Epithelial cell of esophagus (primary cell): ENCODE results near the gene ART5.
"Not testable (repeated sequence)": the region's sequence is repeated elsewhere in the genome, so short reads cannot be mapped to it uniquely, and the experiment has no call there.

Experiments
- DNase-seq: peaks from one replicate; pipeline ENCODE4 v3.0.0; 2010; ENCODE audit warnings: low read depth
- H3K4me3 ChIP-seq: 2 replicates; pipeline ENCODE4 v1.5.1; 2011; ENCODE audit warnings: mild to moderate bottlenecking, low read length, control low read depth
- TF ChIP-seq, protein P1 (sequence below): IDR thresholded peaks from 2 replicates; pipeline ENCODE4 v1.5.1; 2011; ENCODE audit warnings: low read depth, mild to moderate bottlenecking, low read length, control low read depth, inconsistent platforms; ENCODE audit not compliant: insufficient read depth; ENCODE audit errors: missing control alignments

Gene ART5

DNA sequence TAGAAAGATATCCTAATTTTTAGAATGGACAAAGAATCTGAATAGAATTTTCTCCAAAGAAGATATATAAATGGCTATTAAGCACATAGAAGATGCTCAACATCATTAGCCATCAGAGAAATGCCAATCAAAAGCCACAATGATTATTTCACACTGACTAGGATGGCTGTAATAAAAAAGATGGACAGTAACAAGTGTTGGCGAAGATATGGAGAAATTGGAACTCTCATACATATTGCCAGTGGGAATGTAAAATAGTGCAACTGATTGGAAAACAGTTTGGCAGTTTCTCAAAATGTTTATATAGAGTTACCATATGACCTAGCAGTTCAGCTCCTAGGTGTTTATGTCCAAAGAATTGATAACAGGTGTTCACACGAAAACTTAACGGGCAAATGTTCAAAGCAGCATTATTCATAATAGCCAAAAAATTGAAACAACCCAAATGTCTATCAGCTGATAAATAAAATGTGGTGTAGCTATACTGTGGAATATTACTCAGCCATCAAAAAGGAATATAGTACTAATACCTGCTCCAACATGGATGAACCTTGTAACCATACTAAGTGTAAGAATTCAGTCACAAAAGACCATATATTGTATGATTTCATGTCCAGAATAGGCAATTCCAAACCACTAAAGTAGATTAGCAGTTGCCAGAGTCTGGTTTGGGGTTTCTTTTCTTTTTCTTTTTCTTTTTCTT is 29.7 kb downstream of the ART5 start:
- TF ChIP-seq, protein P1, sequence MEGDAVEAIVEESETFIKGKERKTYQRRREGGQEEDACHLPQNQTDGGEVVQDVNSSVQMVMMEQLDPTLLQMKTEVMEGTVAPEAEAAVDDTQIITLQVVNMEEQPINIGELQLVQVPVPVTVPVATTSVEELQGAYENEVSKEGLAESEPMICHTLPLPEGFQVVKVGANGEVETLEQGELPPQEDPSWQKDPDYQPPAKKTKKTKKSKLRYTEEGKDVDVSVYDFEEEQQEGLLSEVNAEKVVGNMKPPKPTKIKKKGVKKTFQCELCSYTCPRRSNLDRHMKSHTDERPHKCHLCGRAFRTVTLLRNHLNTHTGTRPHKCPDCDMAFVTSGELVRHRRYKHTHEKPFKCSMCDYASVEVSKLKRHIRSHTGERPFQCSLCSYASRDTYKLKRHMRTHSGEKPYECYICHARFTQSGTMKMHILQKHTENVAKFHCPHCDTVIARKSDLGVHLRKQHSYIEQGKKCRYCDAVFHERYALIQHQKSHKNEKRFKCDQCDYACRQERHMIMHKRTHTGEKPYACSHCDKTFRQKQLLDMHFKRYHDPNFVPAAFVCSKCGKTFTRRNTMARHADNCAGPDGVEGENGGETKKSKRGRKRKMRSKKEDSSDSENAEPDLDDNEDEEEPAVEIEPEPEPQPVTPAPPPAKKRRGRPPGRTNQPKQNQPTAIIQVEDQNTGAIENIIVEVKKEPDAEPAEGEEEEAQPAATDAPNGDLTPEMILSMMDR: no peak
- DNase-seq: no peak
- H3K4me3 ChIP-seq: no peak overlapping the region

DNA sequence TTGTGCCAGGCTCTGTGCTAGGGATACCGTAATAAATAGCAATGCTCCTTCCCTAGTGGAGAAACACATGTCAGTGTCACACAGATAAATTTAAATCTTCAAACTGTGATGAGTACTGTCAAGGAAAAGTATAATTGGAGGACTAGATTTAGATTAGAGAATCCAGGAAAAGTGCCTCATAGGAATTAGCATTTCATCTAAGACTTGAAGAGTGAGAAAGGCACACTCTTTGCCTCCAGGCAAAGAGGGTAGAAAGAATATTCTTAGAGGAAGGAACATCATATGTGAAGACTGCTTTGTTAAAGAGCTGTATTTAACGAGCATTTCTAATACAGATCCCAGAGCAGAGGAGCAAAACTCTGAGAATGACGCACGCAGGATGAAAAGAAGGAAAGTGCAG is 30.9 kb downstream of the ART5 start:
- DNase-seq: no peak
- TF ChIP-seq, protein P1: no peak
- no peak overlapping the region for H3K4me3 ChIP-seq

DNA sequence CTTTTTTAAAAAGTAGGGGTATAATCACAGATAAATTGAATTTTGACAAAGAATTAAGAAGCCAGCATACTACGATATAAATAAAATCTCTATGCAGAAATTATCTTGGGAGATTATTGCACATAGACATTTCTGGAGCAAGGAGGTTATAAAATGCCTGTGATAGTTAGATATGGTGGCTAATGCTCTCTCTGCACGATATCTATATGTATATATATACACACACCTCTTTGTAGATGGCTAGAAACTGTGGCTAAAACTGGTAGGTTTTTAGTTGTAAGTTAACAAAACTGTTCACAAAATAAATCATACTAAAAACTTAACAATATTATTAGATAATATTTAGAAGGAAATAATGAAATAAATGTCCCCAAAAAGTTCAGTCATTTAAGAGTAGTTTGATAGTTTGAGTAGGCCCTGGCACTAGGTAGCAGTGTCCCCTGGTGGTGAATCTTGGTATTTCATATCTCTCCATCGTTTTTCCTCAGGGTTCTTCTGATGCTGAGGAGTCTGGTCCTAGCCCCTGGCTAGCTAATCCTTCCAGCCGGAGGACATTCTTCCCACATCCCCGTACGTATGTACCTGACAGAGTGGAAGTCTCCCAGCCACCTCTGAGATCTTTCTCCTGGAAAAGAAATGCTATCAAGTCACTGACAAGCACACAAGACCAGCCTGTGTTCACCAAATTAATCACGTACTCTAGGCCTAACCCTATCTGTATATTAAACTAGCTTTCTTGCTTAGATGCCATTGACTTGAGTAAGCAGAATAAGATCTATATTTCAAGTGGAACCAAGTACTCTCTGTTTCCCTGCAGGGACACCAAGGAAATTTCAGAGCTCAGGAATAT is 32.2 kb downstream of the ART5 start:
- no peak overlapping the region for H3K4me3 ChIP-seq
- peak; percentile 55 for DNase-seq
- TF ChIP-seq, protein P1: peak; percentile 93

DNA sequence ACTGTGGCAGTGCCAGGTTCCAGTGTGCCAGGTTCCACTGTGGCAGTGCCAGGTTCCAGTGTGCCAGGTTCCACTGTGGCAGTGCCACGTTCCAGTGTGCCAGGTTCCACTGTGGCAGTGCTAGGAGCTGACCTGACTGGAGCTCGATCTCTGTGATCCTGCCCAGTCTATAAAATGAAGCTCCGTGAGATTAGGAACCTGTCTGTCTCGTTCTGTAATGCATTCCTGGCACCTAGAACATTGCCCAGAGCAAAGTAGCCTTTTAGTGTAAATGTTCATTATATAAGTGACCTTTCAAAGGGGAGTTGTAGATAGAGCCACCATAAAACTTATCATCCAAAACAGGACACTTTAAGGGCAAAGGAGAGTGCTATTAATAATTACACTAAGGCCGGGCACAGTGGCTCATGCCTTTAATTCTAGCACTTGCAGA is 36.0 kb downstream of the ART5 start:
- TF ChIP-seq, protein P1: no peak
- H3K4me3 ChIP-seq: no peak overlapping the region
- peak; percentile 51 for DNase-seq

DNA sequence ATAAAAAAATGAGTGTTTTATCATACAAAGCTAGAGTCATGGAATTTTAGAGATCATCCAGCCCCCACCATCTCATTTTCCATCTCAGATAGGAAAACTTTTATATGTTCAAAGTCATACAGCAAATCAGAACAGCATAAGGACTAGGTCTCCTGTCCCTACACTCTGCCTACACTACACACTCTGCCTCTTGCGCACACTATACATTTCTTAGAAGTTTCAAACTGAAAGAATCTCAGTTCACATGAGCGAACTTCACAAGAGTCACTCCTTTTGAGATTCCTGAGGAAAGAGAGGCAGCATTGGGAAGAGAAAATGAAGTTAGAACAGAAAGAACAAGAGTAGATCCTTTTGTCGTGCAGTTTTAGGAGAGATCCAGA is 36.5 kb downstream of the ART5 start:
- no peak overlapping the region for H3K4me3 ChIP-seq
- no peak for DNase-seq
- TF ChIP-seq, protein P1: no peak

DNA sequence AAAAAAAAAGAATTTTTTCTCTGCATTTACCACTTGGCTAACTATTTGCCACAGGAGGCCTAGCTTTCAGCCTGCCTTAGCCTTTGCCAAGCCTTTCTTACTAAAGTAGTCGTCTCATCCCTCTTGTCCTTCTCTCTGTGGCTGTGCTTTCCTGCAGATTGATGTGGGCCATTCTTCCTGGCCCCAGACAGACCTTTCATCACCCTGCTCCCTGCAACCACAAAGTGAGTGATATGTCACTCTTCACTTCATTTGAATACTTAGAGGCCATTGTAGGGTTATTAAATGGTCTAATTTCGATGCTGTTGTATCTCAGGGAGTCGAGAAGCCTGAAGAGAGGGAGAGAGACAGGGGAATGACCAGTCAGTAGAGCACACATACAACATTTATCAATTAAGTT is 37.6 kb downstream of the ART5 start:
- no peak overlapping the region for H3K4me3 ChIP-seq
- DNase-seq: no peak
- TF ChIP-seq, protein P1: no peak

DNA sequence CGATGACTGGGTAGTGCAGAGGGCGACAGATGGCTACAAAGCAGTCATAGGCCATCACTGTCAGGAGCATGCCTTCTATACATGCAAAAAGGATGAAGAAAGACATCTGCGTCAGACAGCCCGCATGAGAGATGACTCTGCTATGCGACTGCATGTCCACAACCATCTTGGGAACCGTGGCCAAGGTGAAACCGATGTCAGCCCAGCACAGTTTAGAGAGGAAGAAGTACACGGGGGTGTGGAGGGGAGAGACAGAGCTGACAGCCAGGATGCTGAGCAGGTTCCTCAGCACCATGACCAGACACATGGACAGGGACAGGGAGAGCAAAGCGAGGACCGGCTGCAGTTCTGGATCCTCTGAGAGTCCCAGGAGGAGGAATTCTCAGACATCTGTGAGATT is 41.6 kb downstream of the ART5 start:
- not testable (repeated sequence) for H3K4me3 ChIP-seq, DNase-seq

DNA sequence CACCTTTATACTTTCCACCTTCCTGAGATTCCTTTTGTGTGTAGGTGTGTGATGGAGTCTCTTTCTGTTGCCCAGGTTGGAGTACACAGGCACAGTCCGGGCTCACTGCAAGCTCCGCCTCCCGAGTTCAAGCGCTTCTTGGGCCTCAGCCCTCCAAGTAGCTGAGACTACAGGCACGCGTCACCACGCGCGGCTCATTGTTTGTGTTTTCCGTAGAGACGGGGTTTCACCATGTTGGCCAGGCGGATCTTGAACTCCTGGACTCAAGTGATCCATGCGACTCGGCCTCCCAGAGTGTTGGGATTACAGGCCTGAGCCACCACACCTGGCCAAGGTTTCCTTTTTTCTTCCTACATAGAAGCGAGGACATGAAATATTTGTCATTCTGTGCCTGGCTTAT is 44.0 kb downstream of the ART5 start:
- not testable (repeated sequence) for H3K4me3 ChIP-seq, DNase-seq

DNA sequence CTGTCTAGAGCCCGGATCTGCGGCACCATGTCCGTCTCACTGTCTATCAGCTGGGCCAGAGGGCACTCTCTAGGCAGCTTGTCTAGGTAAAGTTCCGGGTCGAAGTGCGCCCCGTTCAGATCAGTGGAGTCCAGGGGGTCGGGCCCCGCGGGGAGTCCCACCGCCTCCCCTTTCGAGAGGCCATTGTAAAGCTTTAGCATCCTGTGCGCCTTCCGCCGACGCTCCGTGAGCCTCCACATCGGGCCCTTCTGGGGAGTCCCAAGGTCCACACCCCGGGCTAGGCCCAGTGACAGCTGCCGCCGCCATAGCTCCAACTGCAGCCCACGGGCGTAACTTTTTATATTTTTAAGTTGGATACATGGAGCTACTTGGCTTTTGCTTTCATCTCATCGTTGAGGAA is 50.5 kb downstream of the ART5 start:
- not testable (repeated sequence) for DNase-seq, H3K4me3 ChIP-seq

DNA sequence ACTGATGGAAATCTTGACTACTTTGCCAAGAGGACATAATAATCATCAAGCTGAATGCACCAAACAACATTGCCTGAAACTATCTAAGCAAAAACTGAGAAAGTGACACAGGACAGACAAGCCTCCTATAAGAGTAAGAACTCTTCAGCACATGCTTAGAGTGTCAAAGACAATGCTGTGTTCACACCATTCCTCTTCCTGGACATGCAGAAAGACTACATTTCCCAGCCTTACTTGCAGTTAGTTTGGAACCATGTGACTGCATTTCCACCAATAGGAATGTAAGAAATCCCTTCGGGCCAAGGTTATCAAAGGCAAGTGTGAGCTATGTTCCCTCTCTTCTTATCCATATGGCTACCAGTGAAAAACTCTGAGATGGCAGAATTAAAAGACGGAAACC is 51.6 kb downstream of the ART5 start:
- DNase-seq, H3K4me3 ChIP-seq: not testable (repeated sequence)

DNA sequence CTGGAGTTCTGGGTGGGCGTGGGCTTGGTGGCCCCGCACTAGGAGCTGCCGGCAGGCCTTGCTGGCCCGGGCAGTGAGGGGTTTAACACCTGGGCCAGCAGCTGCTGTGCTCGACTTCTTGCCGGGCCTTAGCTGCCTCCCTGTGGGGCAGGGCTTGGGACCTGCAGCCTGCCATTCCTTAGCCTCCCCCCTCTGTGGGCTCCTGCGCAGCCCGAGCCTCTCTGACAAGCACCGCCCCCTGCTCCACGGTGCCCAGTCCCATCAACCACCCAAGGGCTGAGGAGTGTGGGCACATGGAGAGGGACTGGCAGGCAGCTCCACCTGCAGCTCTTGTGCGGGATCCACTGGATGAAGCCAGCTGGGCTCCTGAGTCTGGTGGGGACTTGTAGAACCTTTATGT is 53.0 kb downstream of the ART5 start:
- H3K4me3 ChIP-seq, DNase-seq: not testable (repeated sequence)
